Measurements from ENCODE around the gene CDY1B.
"Not testable (repeated sequence)": the region's sequence is repeated elsewhere in the genome, so short reads cannot be mapped to it uniquely, and the experiment has no call there.

DNA sequence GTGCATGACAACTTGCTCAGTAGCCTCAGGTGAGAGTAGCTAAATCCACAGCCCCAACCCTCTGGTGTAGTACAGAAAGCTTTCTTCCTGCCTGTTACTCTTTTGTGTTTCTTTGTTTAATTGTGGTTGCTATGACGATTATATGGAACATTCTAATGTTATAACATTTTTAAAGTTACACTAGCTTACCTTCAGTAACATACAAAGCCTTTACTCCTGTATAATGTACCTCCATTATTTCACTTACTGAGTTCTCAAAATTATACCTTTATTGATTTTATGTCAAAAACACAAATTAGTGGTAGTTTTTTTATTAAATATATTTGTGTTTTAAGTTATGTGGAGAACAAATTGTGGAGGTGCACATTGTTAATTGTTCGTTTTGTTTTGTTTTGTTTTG lies at the start of gene CDY1B:
- TF ChIP-seq, protein P1, sequence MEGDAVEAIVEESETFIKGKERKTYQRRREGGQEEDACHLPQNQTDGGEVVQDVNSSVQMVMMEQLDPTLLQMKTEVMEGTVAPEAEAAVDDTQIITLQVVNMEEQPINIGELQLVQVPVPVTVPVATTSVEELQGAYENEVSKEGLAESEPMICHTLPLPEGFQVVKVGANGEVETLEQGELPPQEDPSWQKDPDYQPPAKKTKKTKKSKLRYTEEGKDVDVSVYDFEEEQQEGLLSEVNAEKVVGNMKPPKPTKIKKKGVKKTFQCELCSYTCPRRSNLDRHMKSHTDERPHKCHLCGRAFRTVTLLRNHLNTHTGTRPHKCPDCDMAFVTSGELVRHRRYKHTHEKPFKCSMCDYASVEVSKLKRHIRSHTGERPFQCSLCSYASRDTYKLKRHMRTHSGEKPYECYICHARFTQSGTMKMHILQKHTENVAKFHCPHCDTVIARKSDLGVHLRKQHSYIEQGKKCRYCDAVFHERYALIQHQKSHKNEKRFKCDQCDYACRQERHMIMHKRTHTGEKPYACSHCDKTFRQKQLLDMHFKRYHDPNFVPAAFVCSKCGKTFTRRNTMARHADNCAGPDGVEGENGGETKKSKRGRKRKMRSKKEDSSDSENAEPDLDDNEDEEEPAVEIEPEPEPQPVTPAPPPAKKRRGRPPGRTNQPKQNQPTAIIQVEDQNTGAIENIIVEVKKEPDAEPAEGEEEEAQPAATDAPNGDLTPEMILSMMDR (conservative IDR thresholded peaks at IDR 0.05; ENCODE audit: low read length), result not testable (repeated sequence)
- TF ChIP-seq EZH2phosphoT487 (IDR thresholded peaks at IDR 0.05; ENCODE audit: borderline replicate concordance, low read depth, low read length), result not testable (repeated sequence)
